ENCODE measurements around the gene GLI3. TPM values are rescaled to one million over a fixed set of nuclear protein-coding genes. Genes with fewer than 3 reads are reported as not detected.

Gene GLI3
- total RNA-seq, 4 donors from 2014 or later: 16.5 to 105 (median 22.6) TPM

DNA sequence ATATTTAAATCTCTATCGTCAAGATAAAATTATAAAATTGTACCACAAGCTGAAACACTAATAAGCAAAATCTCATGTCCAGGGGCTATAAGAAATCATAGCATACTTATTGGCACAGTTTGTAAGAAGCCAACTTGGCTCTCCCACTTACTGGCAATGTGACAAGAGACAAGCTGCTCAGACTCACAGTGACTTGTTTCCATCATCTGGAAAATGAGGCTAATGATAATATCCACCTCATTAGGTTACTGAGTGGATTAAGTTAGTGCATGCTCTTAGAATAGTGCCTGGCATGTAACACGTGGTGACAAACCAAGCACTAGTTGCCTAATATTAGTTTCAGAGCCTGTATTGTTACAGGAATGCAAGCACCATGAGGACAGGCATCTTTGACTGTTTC, 234.4 kb downstream of the GLI3 start:
- no peaks in the 10 kb centered on the region for H3K27me3 ChIP-seq
- H3K4me1 ChIP-seq: no peaks in the 10 kb centered on the region
- TF ChIP-seq, protein P1, sequence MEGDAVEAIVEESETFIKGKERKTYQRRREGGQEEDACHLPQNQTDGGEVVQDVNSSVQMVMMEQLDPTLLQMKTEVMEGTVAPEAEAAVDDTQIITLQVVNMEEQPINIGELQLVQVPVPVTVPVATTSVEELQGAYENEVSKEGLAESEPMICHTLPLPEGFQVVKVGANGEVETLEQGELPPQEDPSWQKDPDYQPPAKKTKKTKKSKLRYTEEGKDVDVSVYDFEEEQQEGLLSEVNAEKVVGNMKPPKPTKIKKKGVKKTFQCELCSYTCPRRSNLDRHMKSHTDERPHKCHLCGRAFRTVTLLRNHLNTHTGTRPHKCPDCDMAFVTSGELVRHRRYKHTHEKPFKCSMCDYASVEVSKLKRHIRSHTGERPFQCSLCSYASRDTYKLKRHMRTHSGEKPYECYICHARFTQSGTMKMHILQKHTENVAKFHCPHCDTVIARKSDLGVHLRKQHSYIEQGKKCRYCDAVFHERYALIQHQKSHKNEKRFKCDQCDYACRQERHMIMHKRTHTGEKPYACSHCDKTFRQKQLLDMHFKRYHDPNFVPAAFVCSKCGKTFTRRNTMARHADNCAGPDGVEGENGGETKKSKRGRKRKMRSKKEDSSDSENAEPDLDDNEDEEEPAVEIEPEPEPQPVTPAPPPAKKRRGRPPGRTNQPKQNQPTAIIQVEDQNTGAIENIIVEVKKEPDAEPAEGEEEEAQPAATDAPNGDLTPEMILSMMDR (IDR thresholded peaks at IDR 0.05): no peak
- TF ChIP-seq POLR2A (IDR thresholded peaks at IDR 0.05): no peak
- intact Hi-C loops (cut with DNase I; ENCODE audit: low total_unique reads): no loop called here
- H3K4me3 ChIP-seq: no peak overlapping the region
- no peak for DNase-seq
- no peak overlapping the region for H3K27ac ChIP-seq
- H3K36me3 ChIP-seq: no peaks in the 10 kb centered on the region
- H3K9me3 ChIP-seq: no peaks in the 10 kb centered on the region

DNA sequence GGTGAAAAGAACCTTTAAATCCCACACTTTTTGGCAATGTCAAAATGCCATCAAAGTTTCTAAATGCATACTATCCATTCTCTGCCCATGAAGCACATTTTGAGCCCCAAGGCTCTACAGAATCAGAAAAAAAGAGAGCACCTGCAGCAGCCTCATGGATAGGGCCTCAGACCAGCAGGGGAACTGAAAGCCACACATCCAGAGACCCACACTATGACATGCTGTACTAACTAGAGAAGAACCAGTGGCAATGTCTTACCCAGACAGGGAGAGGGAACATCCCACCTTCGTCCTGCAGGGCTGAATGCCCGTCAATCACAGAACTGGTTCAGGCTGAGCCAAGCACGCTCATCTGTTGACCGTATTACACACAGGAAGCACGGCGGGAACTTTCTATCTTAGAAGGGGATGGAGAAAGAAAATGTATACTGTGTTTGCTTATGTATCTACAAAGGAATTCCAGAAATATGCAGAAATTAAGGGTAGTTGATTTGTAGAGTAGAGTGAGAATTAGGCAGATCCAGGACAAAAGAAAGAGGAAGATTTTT, 237.2 kb downstream of the GLI3 start:
- peaks cover 0 to 6% of the 10 kb centered on the region in 2 donors for H3K4me1 ChIP-seq
- no peak for DNase-seq
- no peak for TF ChIP-seq POLR2A (IDR thresholded peaks at IDR 0.05)
- TF ChIP-seq, protein P1 (IDR thresholded peaks at IDR 0.05): no peak
- H3K36me3 ChIP-seq: no peaks in the 10 kb centered on the region
- intact Hi-C loops (cut with DNase I; ENCODE audit: low total_unique reads): no loop called here
- no peaks in the 10 kb centered on the region for H3K27me3 ChIP-seq
- H3K27ac ChIP-seq: no peak overlapping the region
- no peak overlapping the region for H3K4me3 ChIP-seq
- H3K9me3 ChIP-seq: no peaks in the 10 kb centered on the region

DNA sequence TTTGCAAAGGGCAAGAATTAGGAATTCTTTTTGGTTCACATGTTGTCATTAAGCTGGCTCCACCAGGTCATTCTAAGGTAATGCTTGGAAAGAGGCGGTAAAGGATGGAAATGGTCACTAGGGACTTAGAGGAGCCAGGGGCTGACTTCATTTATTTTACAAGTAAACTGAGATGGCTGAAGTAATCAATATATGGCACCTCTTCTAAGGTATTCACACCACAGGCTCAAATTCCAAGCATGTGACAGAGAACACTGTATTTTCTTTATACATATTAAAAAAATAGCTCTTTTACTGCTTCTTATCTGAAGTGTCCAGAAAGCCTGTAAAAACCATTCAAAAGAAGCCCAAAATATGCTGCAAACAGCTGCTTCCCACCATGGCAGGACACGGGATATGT, 239.0 kb downstream of the GLI3 start:
- TF ChIP-seq, protein P1 (IDR thresholded peaks at IDR 0.05): no peak
- DNase-seq: no peak
- no peaks in the 10 kb centered on the region for H3K9me3 ChIP-seq
- H3K36me3 ChIP-seq: no peaks in the 10 kb centered on the region
- no peak overlapping the region for H3K27ac ChIP-seq
- intact Hi-C loops (cut with DNase I; ENCODE audit: low total_unique reads): no loop called here
- H3K27me3 ChIP-seq: no peaks in the 10 kb centered on the region
- H3K4me3 ChIP-seq: no peak overlapping the region
- peaks cover 0 to 6% of the 10 kb centered on the region in 2 donors for H3K4me1 ChIP-seq

DNA sequence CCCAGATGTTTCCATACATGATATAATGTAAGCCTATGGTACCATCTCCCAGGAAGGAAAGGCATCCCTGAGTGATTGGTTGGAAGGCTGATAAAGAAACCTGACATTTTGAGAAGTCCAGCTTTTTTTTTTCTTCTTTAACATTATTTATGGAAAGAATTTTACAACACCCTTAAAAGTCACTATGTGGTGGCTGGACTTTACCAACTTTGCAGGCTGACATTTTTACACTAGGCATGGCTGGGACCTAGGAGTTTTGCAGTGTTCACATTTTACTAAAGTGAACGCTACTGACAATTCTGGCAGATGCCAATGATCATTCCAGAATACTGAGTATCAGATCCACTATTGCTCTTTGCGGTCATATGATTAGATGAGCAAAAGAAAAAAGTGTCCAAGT, 239.9 kb downstream of the GLI3 start:
- peaks cover 0 to 6% of the 10 kb centered on the region in 2 donors for H3K4me1 ChIP-seq
- no peaks in the 10 kb centered on the region for H3K36me3 ChIP-seq
- intact Hi-C loops (cut with DNase I; ENCODE audit: low total_unique reads): no loop called here
- peak overlapping the region; percentile 47 to 51 for H3K27ac ChIP-seq
- no peak for DNase-seq
- H3K9me3 ChIP-seq: no peaks in the 10 kb centered on the region
- H3K27me3 ChIP-seq: no peaks in the 10 kb centered on the region
- H3K4me3 ChIP-seq: no peak overlapping the region
- TF ChIP-seq, protein P1 (IDR thresholded peaks at IDR 0.05): no peak
- no peak for TF ChIP-seq POLR2A (IDR thresholded peaks at IDR 0.05)

DNA sequence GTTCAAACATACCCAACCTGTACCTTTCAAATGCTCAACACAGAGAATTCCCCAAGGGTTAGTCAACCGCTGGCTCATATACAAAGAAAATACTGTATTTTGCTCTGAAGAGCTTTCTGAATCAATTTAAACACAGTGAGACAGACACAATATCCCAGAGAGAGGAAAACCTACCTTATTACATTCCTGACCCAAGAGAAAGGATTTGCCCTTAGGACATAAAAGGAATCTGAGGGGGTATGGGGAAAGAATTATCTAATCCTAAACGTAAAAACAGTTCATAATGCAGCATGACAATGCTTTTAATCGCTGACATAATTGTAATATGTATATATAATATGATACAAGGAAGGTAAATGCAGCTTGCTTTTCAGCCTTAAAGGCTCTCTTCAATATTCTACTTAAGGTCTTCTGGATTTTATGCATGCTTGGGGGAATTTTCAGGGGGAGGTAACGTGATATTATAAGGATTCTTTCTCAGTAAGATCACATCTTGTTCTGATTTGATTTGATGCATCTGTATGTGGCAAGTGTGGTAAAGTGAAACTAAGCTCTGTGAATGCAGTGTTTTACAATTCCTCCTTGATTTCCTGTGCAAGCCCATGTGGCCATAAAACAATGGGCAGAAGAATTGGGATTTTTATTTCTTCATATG, 240.5 kb downstream of the GLI3 start:
- no peak for DNase-seq
- Histone ChIP-seq H3K9me3 (no peaks in the 10 kb centered on the region), H3K27me3 (no peaks in the 10 kb centered on the region), H3K27ac (peak overlapping the region; percentile 47 to 51), H3K4me3 (no peak overlapping the region), H3K36me3 (no peaks in the 10 kb centered on the region), H3K4me1 (peaks cover 5 to 6% of the 10 kb centered on the region in 2 donors)
- TF ChIP-seq POLR2A (IDR thresholded peaks at IDR 0.05): no peak
- intact Hi-C loops (cut with DNase I; ENCODE audit: low total_unique reads): no loop called here
